Right ventricle myocardium inferior (tissue), 1 donor: ENCODE data around the gene CSMD2. TPM values are rescaled to one million over a fixed set of nuclear protein-coding genes. Genes with fewer than 3 reads are reported as not detected.

Experiments used
- ATAC-seq: fragments of 200-7000 bp; cut with Tn5 transposase; one replicate; pipeline ENCODE4 v1.9.1; 2020; ENCODE audit warnings: mild to moderate bottlenecking, moderate library complexity
- DNase-seq: peaks from one replicate; pipeline ENCODE4 v3.0.0; 2021; ENCODE audit errors: missing footprints
- intact Hi-C: fragments of 100-400 bp; cut with DNase I; formaldehyde crosslinking; loops from one replicate; pipeline ENCODE4 v1.11.0; 2022
- total RNA-seq: library from RNA; stranded (reverse); fragmentation: NEBNext Ultra II Directional; extraction: Animal tissue kit (Norgen Biotek cat#: 25700); gene quantifications from one replicate; pipeline ENCODE4 v1.2.1, GENCODE V29; 2021
- donor health status: DM: no; HTN: yes; CAD: no; lungs with severe emphysema.

The CSMD2 gene
- total RNA-seq, 1 donor from 2014 or later = 0.32 TPM

- DNase-seq (no peak), ATAC-seq (no peak)
- intact Hi-C loops = no loop called here
Observed at GRCh38 chr1:33863779-33864178, 301.3 kb downstream of the CSMD2 start, which contains the start of gene HMGB4. Gene HMGB4, plus strand, starts transcription at chr1:33864079. Its CDS starts 113 bp downstream, at chr1:33864192.

GRCh38 chr1:33860671-33861070 lies 304.4 kb downstream of the CSMD2 start:
- ATAC-seq (no peak), DNase-seq (no peak)
- intact Hi-C loops = no loop called here

GRCh38 chr1:33854091-33854490 lies 310.9 kb downstream of the CSMD2 start:
- intact Hi-C loops = no loop called here
- ATAC-seq (no peak), DNase-seq (no peak)

GRCh38 chr1:33853431-33853830 lies 311.6 kb downstream of the CSMD2 start:
- intact Hi-C loops = no loop called here
- DNase-seq (no peak), ATAC-seq (no peak)

GRCh38 chr1:33852711-33853110 lies 312.3 kb downstream of the CSMD2 start:
- no peak for ATAC-seq
- intact Hi-C loops = no loop called here

GRCh38 chr1:33850481-33850880 lies 314.5 kb downstream of the CSMD2 start:
- ATAC-seq (no peak), DNase-seq (no peak)
- intact Hi-C loops = no loop called here

More at GRCh38 chr1:33852711-33853110, 312.3 kb downstream of the CSMD2 start:
- no peak for DNase-seq

GRCh38 chr1:33849211-33849610 lies 315.8 kb downstream of the CSMD2 start:
- ATAC-seq (no peak), DNase-seq (no peak)
- intact Hi-C loops = no loop called here

- ATAC-seq = no peak
- no peak for DNase-seq
- intact Hi-C loops = no loop called here
Observed at GRCh38 chr1:33848205-33848937, 316.7 kb downstream of the CSMD2 start.

- ATAC-seq (no peak), DNase-seq (no peak)
- intact Hi-C loops = no loop called here
Observed at GRCh38 chr1:33846861-33847260, 318.2 kb downstream of the CSMD2 start.

GRCh38 chr1:33844166-33844565 lies 320.9 kb downstream of the CSMD2 start:
- no peak for ATAC-seq
- DNase-seq = no peak
- intact Hi-C loops = no loop called here

- DNase-seq = no peak
- no peak for ATAC-seq
- intact Hi-C loops = no loop called here
Observed at GRCh38 chr1:33842348-33842747, 322.7 kb downstream of the CSMD2 start.

- no peak for ATAC-seq
- intact Hi-C loops = no loop called here
- no peak for DNase-seq
Observed at GRCh38 chr1:33841494-33841893, 323.5 kb downstream of the CSMD2 start.

- no peak for DNase-seq
- intact Hi-C loops = no loop called here
- no peak for ATAC-seq
Observed at GRCh38 chr1:33837635-33838034, 327.4 kb downstream of the CSMD2 start.

- intact Hi-C loops = no loop called here
- no peak for ATAC-seq
- no peak for DNase-seq
Observed at GRCh38 chr1:33836911-33837310, 328.1 kb downstream of the CSMD2 start.

- no peak for DNase-seq
- intact Hi-C loops = no loop called here
- ATAC-seq = no peak
Observed at GRCh38 chr1:33828654-33829053, 336.4 kb downstream of the CSMD2 start.

- intact Hi-C loops = no loop called here
- ATAC-seq (no peak), DNase-seq (no peak)
Observed at GRCh38 chr1:33828059-33828458, 337.0 kb downstream of the CSMD2 start.

GRCh38 chr1:33826711-33827110 lies 338.3 kb downstream of the CSMD2 start:
- no peak for ATAC-seq
- intact Hi-C loops = no loop called here
- DNase-seq = no peak

GRCh38 chr1:33826311-33826710 lies 338.7 kb downstream of the CSMD2 start:
- intact Hi-C loops = no loop called here
- DNase-seq = no peak
- no peak for ATAC-seq

- DNase-seq = no peak
- no peak for ATAC-seq
- intact Hi-C loops = no loop called here
Observed at GRCh38 chr1:33825506-33825905, 339.5 kb downstream of the CSMD2 start.

- ATAC-seq = no peak
- DNase-seq = no peak
- intact Hi-C loops = no loop called here
Observed at GRCh38 chr1:33824971-33825370, 340.1 kb downstream of the CSMD2 start.

- DNase-seq (no peak), ATAC-seq (no peak)
- intact Hi-C loops = no loop called here
Observed at GRCh38 chr1:33824321-33824720, 340.7 kb downstream of the CSMD2 start.
